ENCODE measurements around the gene CLIP2. TPM values are rescaled to one million over a fixed set of nuclear protein-coding genes. Genes with fewer than 3 reads are reported as not detected.

CLIP2 gene
- total RNA-seq, 4 donors from 2014 or later = 84.5 to 157 (median 111) TPM

- Histone ChIP-seq H3K27ac (no peak overlapping the region), H3K36me3 (no peaks in the 10 kb centered on the region), H3K9me3 (no peaks in the 10 kb centered on the region), H3K27me3 (no peaks in the 10 kb centered on the region), H3K4me1 (peaks cover 3 to 35% (median 14%) of the 10 kb centered on the region in 4 donors), H3K4me3 (no peak overlapping the region)
- no peak for TF ChIP-seq POLR2A (IDR thresholded peaks at IDR 0.05)
- TF ChIP-seq POLR2AphosphoS5 (IDR thresholded peaks at IDR 0.05) = no peak
- TF ChIP-seq EP300 (IDR thresholded peaks at IDR 0.05; ENCODE audit: low read depth) = no peak
- TF ChIP-seq CTCF (IDR thresholded peaks at IDR 0.05) = no peak
- intact Hi-C loops (cut with DNase I; ENCODE audit: low total_unique reads) (no loop called here), in situ Hi-C loops (cut with MboI; ENCODE audit: low pct_ligation_motif_present in 1 of 4, low pct_unique_long_range_greater_than_20kb in 1 of 4, low sequenced_read_pairs in 3 of 4) (no loop called here)
- WGBS, 2 donors (ENCODE audit: low coverage in 1 of 2) = 77 to 100% methylated on average over 1 to 13 of the region's 13 CpGs
- no peak for DNase-seq
Measured at GRCh38 chr7:74267756-74268565, 21.2 kb upstream of the CLIP2 start.

GRCh38 chr7:74269757-74270277 is 19.4 kb upstream of the CLIP2 start:
- Histone ChIP-seq H3K27ac (peak overlapping the region in 3 of 4 donors; percentile 52 to 79 (median 65)), H3K9me3 (no peaks in the 10 kb centered on the region), H3K4me1 (peaks cover 3 to 40% (median 14%) of the 10 kb centered on the region in 4 donors), H3K36me3 (no peaks in the 10 kb centered on the region), H3K4me3 (peak overlapping the region; percentile 41 to 74 (median 54)), H3K27me3 (no peaks in the 10 kb centered on the region)
- peak in 1 of 3 donors; percentile 13 for TF ChIP-seq POLR2AphosphoS5 (IDR thresholded peaks at IDR 0.05)
- no peak for TF ChIP-seq CTCF (IDR thresholded peaks at IDR 0.05)
- DNase-seq = peak; percentile 79
- in situ Hi-C loops (cut with MboI; ENCODE audit: low pct_ligation_motif_present in 1 of 4, low pct_unique_long_range_greater_than_20kb in 1 of 4, low sequenced_read_pairs in 3 of 4) (no loop called here), intact Hi-C loops (cut with DNase I; ENCODE audit: low total_unique reads) (no loop called here)
- 2 to 4% methylated on average over 5 to 17 of the region's 17 CpGs for WGBS, 2 donors (ENCODE audit: low coverage in 1 of 2)

GRCh38 chr7:74271742-74272141 is 17.5 kb upstream of the CLIP2 start:
- no peaks in the 10 kb centered on the region for H3K9me3 ChIP-seq
- intact Hi-C loops (cut with DNase I; ENCODE audit: low total_unique reads) = no loop called here
- DNase-seq = no peak
- no peak for TF ChIP-seq CTCF (IDR thresholded peaks at IDR 0.05)
- no peak for TF ChIP-seq POLR2A (IDR thresholded peaks at IDR 0.05)
- TF ChIP-seq POLR2AphosphoS5 (IDR thresholded peaks at IDR 0.05) = no peak
- no peak for TF ChIP-seq EP300 (IDR thresholded peaks at IDR 0.05; ENCODE audit: low read depth)
- no peaks in the 10 kb centered on the region for H3K27me3 ChIP-seq
- peaks cover 3 to 40% (median 14%) of the 10 kb centered on the region in 4 donors for H3K4me1 ChIP-seq
- H3K27ac ChIP-seq = peak overlapping the region; percentile 68 to 81 (median 80)
- 43% methylated on average over 6 of the region's 6 CpGs; no CpG with 5 or more reads in 1 of the 2 donors for WGBS, 2 donors (ENCODE audit: low coverage in 1 of 2)
- no peak overlapping the region for H3K4me3 ChIP-seq
- in situ Hi-C loops (cut with MboI; ENCODE audit: low pct_ligation_motif_present in 1 of 4, low pct_unique_long_range_greater_than_20kb in 1 of 4, low sequenced_read_pairs in 3 of 4) = no loop called here
- no peaks in the 10 kb centered on the region for H3K36me3 ChIP-seq

GRCh38 chr7:74272305-74273038 is 16.7 kb upstream of the CLIP2 start:
- no peaks in the 10 kb centered on the region for H3K9me3 ChIP-seq
- DNase-seq = peak; percentile 69
- TF ChIP-seq POLR2AphosphoS5 (IDR thresholded peaks at IDR 0.05) = peak in 2 of 3 donors; percentile 51 to 54
- TF ChIP-seq POLR2A (IDR thresholded peaks at IDR 0.05) = no peak
- 41 to 54% methylated on average over 3 to 10 of the region's 10 CpGs for WGBS, 2 donors (ENCODE audit: low coverage in 1 of 2)
- intact Hi-C loops (cut with DNase I; ENCODE audit: low total_unique reads) (no loop called here), in situ Hi-C loops (cut with MboI; ENCODE audit: low pct_ligation_motif_present in 1 of 4, low pct_unique_long_range_greater_than_20kb in 1 of 4, low sequenced_read_pairs in 3 of 4) (no loop called here)
- peak overlapping the region; percentile 68 to 81 (median 80) for H3K27ac ChIP-seq
- no peaks in the 10 kb centered on the region for H3K36me3 ChIP-seq
- peaks cover 3 to 40% (median 14%) of the 10 kb centered on the region in 4 donors for H3K4me1 ChIP-seq
- H3K27me3 ChIP-seq = no peaks in the 10 kb centered on the region
- no peak overlapping the region for H3K4me3 ChIP-seq

Measured in transverse colon (tissue), 4 donors.